ENCODE data around the gene RAB34.

- TF ChIP-seq CTCF (conservative IDR thresholded peaks at IDR 0.05; ENCODE audit: low read length) (no peak), EZH2phosphoT487 (IDR thresholded peaks at IDR 0.05; ENCODE audit: borderline replicate concordance) (no peak)
Measured at GRCh38 chr17:28758411-28759121, 40.9 kb upstream of the RAB34 start.
